DOHH2 (cell line): ENCODE data around the gene TPBGL.

Experiments used
- H3F3A ChIP-seq: fragments of 200-600 bp; sonication (generic), shearing (Covaris generic); 2 replicates; pipeline ENCODE4 v1.6.0; 2016; ENCODE audit warnings: antibody characterized with exemption, mild to moderate bottlenecking; ENCODE audit not compliant: control insufficient read depth, insufficient read depth
- H3K27ac ChIP-seq: fragments of 200-600 bp; sonication (generic); 2 replicates; pipeline ENCODE4 v1.5.1; 2014; ENCODE audit warnings: low read depth, mild to moderate bottlenecking, low read length, moderate library complexity
- H3K27me3 ChIP-seq: fragments of 200-600 bp; sonication (generic); 2 replicates; pipeline ENCODE4 v1.6.1; 2014; ENCODE audit warnings: mild to moderate bottlenecking, low read length, mixed read lengths; ENCODE audit not compliant: control insufficient read depth
- H3K36me3 ChIP-seq: fragments of 200-600 bp; sonication (generic); 2 replicates; pipeline ENCODE4 v1.6.1; 2014; ENCODE audit warnings: mild to moderate bottlenecking, low read length, moderate library complexity, mixed read lengths; ENCODE audit not compliant: control insufficient read depth
- H3K4me1 ChIP-seq: fragments of 200-600 bp; sonication (generic); 2 replicates; pipeline ENCODE4 v1.6.1; 2014; ENCODE audit warnings: mild to moderate bottlenecking, low read length, mixed read lengths; ENCODE audit not compliant: control insufficient read depth
- H3K4me2 ChIP-seq: fragments of 200-600 bp; sonication (generic); 2 replicates; pipeline ENCODE4 v1.6.0; 2014; ENCODE audit warnings: mild to moderate bottlenecking, low read length, moderate library complexity
- H3K4me3 ChIP-seq: fragments of 200-600 bp; sonication (generic); 2 replicates; pipeline ENCODE4 v1.5.1; 2014; ENCODE audit warnings: mild to moderate bottlenecking, low read length, mixed read lengths
- H3K79me2 ChIP-seq: fragments of 200-600 bp; sonication (generic); 2 replicates; pipeline ENCODE4 v1.6.1; 2014; ENCODE audit warnings: mild to moderate bottlenecking, low read length, mixed read lengths; ENCODE audit not compliant: control insufficient read depth
- H3K9me2 ChIP-seq: fragments of 200-600 bp; sonication (generic); replicated peaks from 2 replicates; pipeline ENCODE4 v1.6.1; 2014; ENCODE audit warnings: mild to moderate bottlenecking, low read length, mixed read lengths; ENCODE audit not compliant: control insufficient read depth
- H3K9me3 ChIP-seq: fragments of 200-600 bp; sonication (generic); 2 replicates; pipeline ENCODE4 v1.6.1; 2014; ENCODE audit warnings: antibody characterized with exemption, low read length, mixed read lengths; ENCODE audit not compliant: control insufficient read depth, insufficient read depth
- H4K20me1 ChIP-seq: fragments of 200-600 bp; sonication (generic); 2 replicates; pipeline ENCODE4 v1.6.0; 2014; ENCODE audit warnings: low read depth, mild to moderate bottlenecking, antibody characterized with exemption, low read length, moderate library complexity; ENCODE audit not compliant: control insufficient read depth, insufficient read depth
- EZH2phosphoT487 ChIP-seq: fragments of 200-600 bp; sonication (generic); IDR thresholded peaks from 2 replicates; pipeline ENCODE4 v1.6.1; 2017; ENCODE audit warnings: borderline replicate concordance, mild to moderate bottlenecking, antibody characterized with exemption, low read length, moderate library complexity, mixed read lengths
- TF ChIP-seq, protein P1 (sequence below): fragments of 200-600 bp; sonication (generic); IDR thresholded peaks from one replicate; pipeline ENCODE4 v1.5.1; 2014; ENCODE audit warnings: antibody characterized with exemption, mild to moderate bottlenecking, low read depth, low read length; ENCODE audit not compliant: poor library complexity, severe bottlenecking

TPBGL gene

DNA sequence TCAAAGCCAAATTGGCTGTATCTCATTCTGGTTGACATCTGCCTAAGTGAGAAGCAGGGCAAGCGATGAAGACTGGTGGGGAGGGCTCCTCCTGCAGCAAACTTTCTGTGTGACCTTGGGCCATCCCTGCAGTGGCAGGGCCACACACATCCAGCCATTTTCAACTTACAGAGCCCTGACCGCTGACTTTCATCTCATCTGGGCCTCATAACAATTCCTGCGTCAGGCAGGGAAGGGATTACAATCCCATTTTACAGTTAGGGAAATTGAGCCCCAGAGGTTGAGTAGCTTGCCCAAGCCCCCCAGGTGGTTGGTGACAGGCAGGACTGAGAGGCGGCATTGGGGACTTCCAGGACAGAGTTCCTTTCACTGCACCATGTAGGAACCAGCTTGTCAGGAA, 21.9 kb downstream of the TPBGL start:
- Histone ChIP-seq H3K27ac (no peak overlapping the region), H3K4me2 (no peak overlapping the region), H3K4me1 (no peaks in the 10 kb centered on the region), H3K9me2 (no peaks in the 10 kb centered on the region), H3K27me3 (peaks cover 12% of the 10 kb centered on the region; the same call in 1 of the 2 replicates), H3K79me2 (no peaks in the 10 kb centered on the region), H4K20me1 (no peaks in the 10 kb centered on the region), H3F3A (no peaks in the 10 kb centered on the region), H3K9me3 (no peaks in the 10 kb centered on the region), H3K4me3 (no peak overlapping the region), H3K36me3 (no peaks in the 10 kb centered on the region)
- TF ChIP-seq EZH2phosphoT487, result no peak
- TF ChIP-seq, protein P1, sequence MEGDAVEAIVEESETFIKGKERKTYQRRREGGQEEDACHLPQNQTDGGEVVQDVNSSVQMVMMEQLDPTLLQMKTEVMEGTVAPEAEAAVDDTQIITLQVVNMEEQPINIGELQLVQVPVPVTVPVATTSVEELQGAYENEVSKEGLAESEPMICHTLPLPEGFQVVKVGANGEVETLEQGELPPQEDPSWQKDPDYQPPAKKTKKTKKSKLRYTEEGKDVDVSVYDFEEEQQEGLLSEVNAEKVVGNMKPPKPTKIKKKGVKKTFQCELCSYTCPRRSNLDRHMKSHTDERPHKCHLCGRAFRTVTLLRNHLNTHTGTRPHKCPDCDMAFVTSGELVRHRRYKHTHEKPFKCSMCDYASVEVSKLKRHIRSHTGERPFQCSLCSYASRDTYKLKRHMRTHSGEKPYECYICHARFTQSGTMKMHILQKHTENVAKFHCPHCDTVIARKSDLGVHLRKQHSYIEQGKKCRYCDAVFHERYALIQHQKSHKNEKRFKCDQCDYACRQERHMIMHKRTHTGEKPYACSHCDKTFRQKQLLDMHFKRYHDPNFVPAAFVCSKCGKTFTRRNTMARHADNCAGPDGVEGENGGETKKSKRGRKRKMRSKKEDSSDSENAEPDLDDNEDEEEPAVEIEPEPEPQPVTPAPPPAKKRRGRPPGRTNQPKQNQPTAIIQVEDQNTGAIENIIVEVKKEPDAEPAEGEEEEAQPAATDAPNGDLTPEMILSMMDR, result no peak

DNA sequence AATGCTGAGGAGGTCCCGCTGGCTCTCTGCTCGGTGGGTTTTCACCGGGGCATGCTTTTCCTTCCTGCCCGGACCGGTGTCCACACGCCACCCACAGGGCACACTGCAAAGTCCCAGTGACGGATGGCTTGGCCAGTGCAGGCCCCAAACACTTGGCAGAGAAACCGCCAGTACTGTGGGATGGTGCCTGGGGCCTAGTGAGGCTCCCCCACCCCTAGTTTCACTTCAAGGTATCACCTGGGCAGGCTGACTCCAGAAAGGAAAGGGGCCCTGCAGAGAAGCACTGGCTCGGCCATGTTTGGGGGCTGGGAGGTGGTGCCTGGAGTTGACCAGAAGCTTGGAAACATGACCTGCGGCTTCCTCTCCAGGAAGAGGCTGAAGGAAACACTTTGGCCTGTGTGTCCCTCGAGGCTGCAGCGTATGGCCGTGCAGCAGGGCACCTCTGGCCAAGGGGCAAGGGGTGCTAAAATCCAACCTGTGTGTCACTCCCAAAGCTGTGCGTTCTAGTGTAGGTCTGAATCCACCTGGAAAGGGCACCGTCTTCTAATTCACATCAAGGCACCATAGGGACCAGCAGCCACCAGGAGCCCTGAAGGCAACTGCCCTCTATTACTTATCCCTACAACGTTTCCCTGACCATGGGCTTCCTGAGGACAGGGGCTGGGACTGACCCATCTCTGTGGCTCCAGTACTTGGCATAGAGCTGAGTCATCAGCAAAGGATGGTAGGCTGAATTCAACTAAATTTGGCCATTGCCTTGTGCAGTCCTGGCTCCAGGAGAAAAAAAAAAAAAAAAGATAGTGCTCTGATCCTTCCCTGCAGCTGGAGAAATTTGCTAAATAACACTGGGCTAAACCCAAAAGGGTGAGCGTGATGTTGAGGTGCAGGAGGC, 22.6 kb downstream of the TPBGL start:
- peaks cover 12% of the 10 kb centered on the region; the same call in 1 of the 2 replicates for H3K27me3 ChIP-seq
- no peaks in the 10 kb centered on the region for H3F3A ChIP-seq
- H3K9me3 ChIP-seq, result no peaks in the 10 kb centered on the region
- H4K20me1 ChIP-seq, result no peaks in the 10 kb centered on the region
- H3K4me2 ChIP-seq, result no peak overlapping the region
- H3K79me2 ChIP-seq, result no peaks in the 10 kb centered on the region
- no peaks in the 10 kb centered on the region for H3K36me3 ChIP-seq
- H3K9me2 ChIP-seq, result no peaks in the 10 kb centered on the region
- H3K27ac ChIP-seq, result no peak overlapping the region
- TF ChIP-seq, protein P1, result no peak
- TF ChIP-seq EZH2phosphoT487, result no peak
- no peaks in the 10 kb centered on the region for H3K4me1 ChIP-seq
- no peak overlapping the region for H3K4me3 ChIP-seq

- Histone ChIP-seq H3K79me2 (no peaks in the 10 kb centered on the region), H4K20me1 (no peaks in the 10 kb centered on the region), H3K36me3 (no peaks in the 10 kb centered on the region), H3F3A (no peaks in the 10 kb centered on the region), H3K4me3 (no peak overlapping the region), H3K9me3 (no peaks in the 10 kb centered on the region), H3K9me2 (no peaks in the 10 kb centered on the region), H3K27me3 (peaks cover 12% of the 10 kb centered on the region; the same call in 1 of the 2 replicates), H3K4me2 (no peak overlapping the region), H3K4me1 (no peaks in the 10 kb centered on the region), H3K27ac (no peak overlapping the region)
- no peak for TF ChIP-seq EZH2phosphoT487
- TF ChIP-seq, protein P1, result no peak
These were observed 23.4 kb downstream of the TPBGL start for GRCh38 chr11:75263944-75264349.
